Sigmoid colon (tissue), 7 donors: Measurements from ENCODE around the gene DAAM1. TPM values are rescaled to one million over a fixed set of nuclear protein-coding genes. Genes with fewer than 3 reads are reported as not detected.

ENCODE experiments used
- DNase-seq: peaks from one replicate; pipeline ENCODE4 v3.0.0-alpha.2; 2019
- H3K27ac ChIP-seq, 4 donors: fragments of 200-600 bp; sonication (generic); one replicate each; pipeline ENCODE4 v1.5.1; 2016 to 2019; ENCODE audit warnings: mild to moderate bottlenecking in 1 of 4
- H3K27me3 ChIP-seq, 3 donors: fragments of 200-600 bp; sonication (generic); one replicate each; pipeline ENCODE4 v1.5.1; 2019; ENCODE audit warnings: mild to moderate bottlenecking in 1 of 3
- H3K36me3 ChIP-seq, 4 donors: fragments of 200-600 bp; sonication (generic); one replicate each; pipeline ENCODE4 v1.5.1; 2016 to 2019
- H3K4me1 ChIP-seq, 4 donors: fragments of 200-600 bp; sonication (generic); one replicate each; pipeline ENCODE4 v1.5.1; 2017 to 2019
- H3K4me3 ChIP-seq, 4 donors: fragments of 200-600 bp; sonication (generic); one replicate each; pipeline ENCODE4 v1.5.1; 2017 to 2019; ENCODE audit warnings: mild to moderate bottlenecking in 2 of 4, moderate library complexity in 1 of 4
- H3K9me3 ChIP-seq, 4 donors: fragments of 200-600 bp in 3 of 4; sonication (generic) in 3 of 4; one replicate each; pipeline versions ENCODE4 v1.5.1 to v1.6.1; 2013 to 2019
- EP300 ChIP-seq, 4 donors: sonication (generic); formaldehyde crosslinking; IDR thresholded peaks; one replicate each; pipeline ENCODE4 v1.6.1; 2017; ENCODE audit warnings: antibody characterized with exemption in 4 of 4
- POLR2A ChIP-seq, 2 donors: fragments of 450-650 bp; IDR thresholded peaks; one replicate each; pipeline ENCODE4 v1.6.1; 2016; ENCODE audit warnings: antibody characterized with exemption in 2 of 2, mild to moderate bottlenecking in 2 of 2, moderate library complexity in 2 of 2
- POLR2AphosphoS5 ChIP-seq, 4 donors: sonication (generic); formaldehyde crosslinking; IDR thresholded peaks; one replicate each; pipeline ENCODE4 v1.6.1; 2017; ENCODE audit warnings: antibody characterized with exemption in 4 of 4
- WGBS, 2 donors: extraction: QIAGEN DNeasy Blood & Tissue Kit; methylation state at CpG; one replicate each; pipeline ENCODE4 v1.1.7; 2013; 5-methylcytosine and 5-hydroxymethylcytosine counted together
- intact Hi-C: fragments of 100-400 bp; cut with DNase I; formaldehyde crosslinking; loops from one replicate; pipeline ENCODE4 v1.15.1; 2023
- polyA plus RNA-seq, 3 donors: library from polyadenylated mRNA; stranded (reverse); fragments of 200-250 nt; gene quantifications; one replicate each; pipeline ENCODE4 v1.2.3, GENCODE V29; 2013
- total RNA-seq, 4 donors: library from RNA; depleted of rRNA; stranded (reverse); fragments of >200 nt; gene quantifications; one replicate each; pipeline ENCODE4 v1.1.0, GENCODE V29; 2016
- TF ChIP-seq, protein P1 (sequence below), 4 experiments: fragments of 450-650 bp in 3 of 4; fragments of 200-600 bp in 1 of 4; IDR thresholded peaks; one replicate each; pipeline ENCODE4 v1.5.1; 2016 to 2019; ENCODE audit warnings: antibody characterized with exemption in 4 of 4, mild to moderate bottlenecking in 3 of 4, moderate library complexity in 2 of 4
- donor health status: healthy with polysubstance abuse.
- donor health status: Bipolar disorder and iron deficiency.
- donor health status: healthy.

DAAM1 gene
- total and polyA plus RNA-seq, 7 donors = 11.4 to 77.8 (median 47.5) TPM

DNA sequence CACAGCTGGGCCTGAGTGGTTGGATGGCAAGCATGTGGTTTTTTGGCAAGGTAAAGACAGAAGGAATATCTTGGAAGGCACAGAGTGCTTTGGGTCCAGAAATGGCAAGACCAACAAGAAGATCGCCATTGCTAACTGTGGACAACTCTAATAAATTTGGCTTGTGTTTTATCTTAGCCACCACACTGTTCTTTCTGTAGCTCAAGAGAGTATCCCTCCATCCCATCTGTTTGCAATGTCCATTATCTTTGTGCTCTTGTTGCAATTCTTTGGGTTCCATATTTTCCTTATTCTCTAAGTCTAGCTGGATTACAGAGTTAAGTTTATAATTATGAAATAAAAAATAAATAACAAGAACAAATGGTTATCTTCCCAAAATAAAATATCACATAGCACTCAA, 6.7 kb upstream of the DAAM1 start:
- intact Hi-C loops = no loop called here
- no peaks in the 10 kb centered on the region for H3K9me3 ChIP-seq
- DNase-seq = no peak

DNA sequence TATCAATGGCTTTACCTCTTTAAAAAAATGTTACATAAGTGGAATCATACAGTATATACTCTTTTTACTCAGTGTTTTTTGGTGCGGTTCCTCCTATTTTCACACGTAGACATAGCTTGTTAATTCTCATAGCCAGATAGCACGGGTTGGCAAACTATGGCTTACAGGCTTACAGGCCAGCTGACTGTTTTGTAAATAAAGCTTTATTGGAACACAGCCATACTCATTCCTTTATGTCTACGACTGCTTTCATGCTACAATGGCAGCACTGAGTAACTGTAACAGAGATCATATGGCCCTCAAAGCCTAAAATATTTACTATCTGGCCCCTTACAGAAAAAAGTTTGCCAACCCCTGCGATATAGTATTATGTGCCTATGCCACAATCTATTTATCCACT, 5.8 kb upstream of the DAAM1 start:
- Histone ChIP-seq H3K36me3 (no peaks in the 10 kb centered on the region), H3K27ac (no peak overlapping the region), H3K4me1 (peaks cover 0 to 14% (median 7%) of the 10 kb centered on the region in 4 donors), H3K27me3 (no peaks in the 10 kb centered on the region), H3K9me3 (no peaks in the 10 kb centered on the region), H3K4me3 (no peak overlapping the region)
- TF ChIP-seq, protein P1, sequence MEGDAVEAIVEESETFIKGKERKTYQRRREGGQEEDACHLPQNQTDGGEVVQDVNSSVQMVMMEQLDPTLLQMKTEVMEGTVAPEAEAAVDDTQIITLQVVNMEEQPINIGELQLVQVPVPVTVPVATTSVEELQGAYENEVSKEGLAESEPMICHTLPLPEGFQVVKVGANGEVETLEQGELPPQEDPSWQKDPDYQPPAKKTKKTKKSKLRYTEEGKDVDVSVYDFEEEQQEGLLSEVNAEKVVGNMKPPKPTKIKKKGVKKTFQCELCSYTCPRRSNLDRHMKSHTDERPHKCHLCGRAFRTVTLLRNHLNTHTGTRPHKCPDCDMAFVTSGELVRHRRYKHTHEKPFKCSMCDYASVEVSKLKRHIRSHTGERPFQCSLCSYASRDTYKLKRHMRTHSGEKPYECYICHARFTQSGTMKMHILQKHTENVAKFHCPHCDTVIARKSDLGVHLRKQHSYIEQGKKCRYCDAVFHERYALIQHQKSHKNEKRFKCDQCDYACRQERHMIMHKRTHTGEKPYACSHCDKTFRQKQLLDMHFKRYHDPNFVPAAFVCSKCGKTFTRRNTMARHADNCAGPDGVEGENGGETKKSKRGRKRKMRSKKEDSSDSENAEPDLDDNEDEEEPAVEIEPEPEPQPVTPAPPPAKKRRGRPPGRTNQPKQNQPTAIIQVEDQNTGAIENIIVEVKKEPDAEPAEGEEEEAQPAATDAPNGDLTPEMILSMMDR (IDR thresholded peaks at IDR 0.05) = no peak
- TF ChIP-seq EP300 (IDR thresholded peaks at IDR 0.05) (no peak), POLR2AphosphoS5 (IDR thresholded peaks at IDR 0.05) (no peak), POLR2A (IDR thresholded peaks at IDR 0.05) (no peak)
- intact Hi-C loops = no loop called here
- DNase-seq = no peak
- WGBS, 2 donors = 53 to 73% methylated on average over 5 of the region's 5 CpGs

More for the DNA sequence above, 6.7 kb upstream of the DAAM1 start:
- 98 to 100% methylated on average over 1 of the region's 1 CpG for WGBS, 2 donors
- Histone ChIP-seq H3K27ac (no peak overlapping the region), H3K4me1 (peaks cover 0 to 14% (median 5%) of the 10 kb centered on the region in 4 donors), H3K27me3 (no peaks in the 10 kb centered on the region), H3K36me3 (no peaks in the 10 kb centered on the region), H3K4me3 (no peak overlapping the region)
- TF ChIP-seq, protein P1 (IDR thresholded peaks at IDR 0.05) = no peak
- no peak for TF ChIP-seq POLR2AphosphoS5 (IDR thresholded peaks at IDR 0.05)
- no peak for TF ChIP-seq EP300 (IDR thresholded peaks at IDR 0.05)
- TF ChIP-seq POLR2A (IDR thresholded peaks at IDR 0.05) = no peak

DNA sequence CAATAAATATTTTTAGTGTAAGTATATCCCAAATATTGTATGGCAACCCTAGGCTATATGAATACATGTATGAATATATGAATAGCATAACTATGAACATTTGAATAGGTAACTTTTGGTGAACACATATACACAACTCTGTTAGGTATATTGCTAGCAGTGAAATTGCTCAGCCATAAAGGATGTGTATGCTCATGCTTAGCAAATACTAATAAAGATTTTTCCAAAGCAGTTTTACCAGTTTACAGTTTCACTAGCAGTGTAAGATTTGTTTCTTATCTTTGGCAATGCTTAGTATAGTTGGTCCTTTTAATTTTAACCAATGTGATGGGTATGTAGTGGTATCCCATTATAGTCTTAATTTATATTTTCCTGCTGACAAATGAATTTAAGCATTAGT, 5.3 kb upstream of the DAAM1 start:
- no peak for TF ChIP-seq POLR2AphosphoS5 (IDR thresholded peaks at IDR 0.05)
- no peak for TF ChIP-seq EP300 (IDR thresholded peaks at IDR 0.05)
- TF ChIP-seq, protein P1 (IDR thresholded peaks at IDR 0.05) = no peak
- TF ChIP-seq POLR2A (IDR thresholded peaks at IDR 0.05) = no peak
- intact Hi-C loops = no loop called here
- DNase-seq = no peak
- peaks cover 0 to 14% (median 7%) of the 10 kb centered on the region in 4 donors for H3K4me1 ChIP-seq
- H3K27ac ChIP-seq = no peak overlapping the region
- H3K9me3 ChIP-seq = no peaks in the 10 kb centered on the region
- H3K4me3 ChIP-seq = no peak overlapping the region
- no peaks in the 10 kb centered on the region for H3K27me3 ChIP-seq
- no peaks in the 10 kb centered on the region for H3K36me3 ChIP-seq

DNA sequence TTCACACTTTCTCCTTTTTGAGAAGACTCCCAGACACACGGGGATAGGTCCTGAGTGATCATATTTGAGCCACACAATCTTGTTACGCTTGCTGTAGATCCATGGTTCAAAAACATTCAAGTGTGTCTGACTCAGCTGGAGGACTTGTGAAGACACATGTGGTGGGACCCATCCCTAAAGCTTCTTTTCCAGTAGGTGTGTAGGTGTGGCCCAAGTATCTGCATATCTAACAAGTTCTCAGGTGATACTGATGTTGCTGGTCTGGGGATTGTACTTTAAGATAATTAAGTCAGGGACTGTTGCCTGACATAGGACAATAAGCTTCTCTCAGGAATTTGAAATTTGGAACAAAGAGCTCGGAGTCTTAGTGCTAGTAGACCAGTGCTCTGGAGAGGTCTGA, 4.1 kb upstream of the DAAM1 start:
- intact Hi-C loops = no loop called here
- peak overlapping the region in 1 of 4 donors; percentile 19 for H3K27ac ChIP-seq
- 92 to 93% methylated on average over 3 of the region's 3 CpGs for WGBS, 2 donors
- no peak overlapping the region for H3K4me3 ChIP-seq
- no peak for TF ChIP-seq POLR2AphosphoS5 (IDR thresholded peaks at IDR 0.05)
- TF ChIP-seq, protein P1 (IDR thresholded peaks at IDR 0.05) = no peak
- TF ChIP-seq POLR2A (IDR thresholded peaks at IDR 0.05) = no peak
- TF ChIP-seq EP300 (IDR thresholded peaks at IDR 0.05) = no peak
- H3K9me3 ChIP-seq = no peaks in the 10 kb centered on the region
- DNase-seq = no peak
- H3K4me1 ChIP-seq = peaks cover 0 to 10% (median 6%) of the 10 kb centered on the region in 4 donors
- H3K36me3 ChIP-seq = no peaks in the 10 kb centered on the region
- no peaks in the 10 kb centered on the region for H3K27me3 ChIP-seq

DNA sequence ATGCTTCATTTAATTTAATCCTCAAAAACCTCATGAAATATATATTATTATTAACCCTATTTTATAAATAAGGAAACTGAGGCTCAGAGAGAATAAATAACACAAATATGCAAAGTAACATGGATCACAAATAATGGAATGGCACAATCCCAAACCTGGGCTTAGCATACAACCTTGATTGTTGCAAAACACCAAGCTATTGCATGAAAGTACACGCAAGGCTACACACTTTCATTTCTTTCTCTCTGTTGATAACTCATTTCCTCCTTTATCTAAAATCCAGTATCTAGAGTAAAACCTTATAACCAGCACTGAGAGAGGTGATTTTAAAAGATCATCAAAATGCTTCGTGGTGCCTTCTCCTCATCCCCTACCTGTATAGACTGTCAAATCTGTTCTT, 2.8 kb upstream of the DAAM1 start:
- Histone ChIP-seq H3K4me3 (no peak overlapping the region), H3K27ac (no peak overlapping the region), H3K9me3 (no peaks in the 10 kb centered on the region), H3K27me3 (no peaks in the 10 kb centered on the region), H3K4me1 (peaks cover 0 to 8% (median 6%) of the 10 kb centered on the region in 4 donors), H3K36me3 (no peaks in the 10 kb centered on the region)
- TF ChIP-seq POLR2A (IDR thresholded peaks at IDR 0.05) (no peak), POLR2AphosphoS5 (IDR thresholded peaks at IDR 0.05) (no peak), EP300 (IDR thresholded peaks at IDR 0.05) (no peak)
- TF ChIP-seq, protein P1 (IDR thresholded peaks at IDR 0.05) = no peak
- 78 to 87% methylated on average over 2 of the region's 2 CpGs for WGBS, 2 donors
- intact Hi-C loops = loop anchor here (5.0 kb wide), 2 partner anchors 53 to 162 kb away; no protein-coding TSS in a partner anchor
- no peak for DNase-seq
